Measurements from ENCODE around the gene RSAD1.
A peak's percentile ranks its signal among the peaks of the same experiment; 100 is the strongest.

RSAD1 gene

GRCh38 chr17:50478391-50479381, at the start of gene RSAD1:
Gene RSAD1 (plus strand): TSS chr17:50478860. CDS start chr17:50478885, 25 bp downstream.
- ChIA-PET CTCF (interaction anchor here (0.5 to 2.1 kb wide), 41 partner anchors 9 to 278 kb away, joined by 3 to 19 read pairs (median 4); partner anchors contain the start of genes ACSF2, CHAD, COL1A1 and EPN3), POLR2A (ENCODE audit: low non-redundant PET) (no interaction called here)
- H3K27ac ChIP-seq = peak within 1 kb of the TSS; percentile 85
- peak; percentile 82 for DNase-seq (ENCODE audit: low spot score)
- TF ChIP-seq CTCF (conservative IDR thresholded peaks at IDR 0.05; ENCODE audit: low read depth) = peak; percentile 99

GRCh38 chr17:50429793-50430192, 48.9 kb upstream of the RSAD1 start:
- no peak for TF ChIP-seq CTCF (conservative IDR thresholded peaks at IDR 0.05; ENCODE audit: low read depth)
- ChIA-PET POLR2A (ENCODE audit: low non-redundant PET) (no interaction called here), CTCF (interaction anchor here (1.4 kb wide), 1 partner anchor 32 kb away, joined by 8 read pairs; the partner anchor contains the start of gene LRRC59)
- peak overlapping the region; percentile 85 for H3K27ac ChIP-seq
- DNase-seq (ENCODE audit: low spot score) = no peak

- no peak for DNase-seq (ENCODE audit: low spot score)
- CTCF ChIA-PET = no interaction called here
- POLR2A ChIA-PET (ENCODE audit: low non-redundant PET) = no interaction called here
- no peak for TF ChIP-seq CTCF (conservative IDR thresholded peaks at IDR 0.05; ENCODE audit: low read depth)
- H3K27ac ChIP-seq = no peak overlapping the region
Observed at GRCh38 chr17:50430821-50431618, 47.6 kb upstream of the RSAD1 start.

GRCh38 chr17:50432125-50432762, 46.4 kb upstream of the RSAD1 start:
- DNase-seq (ENCODE audit: low spot score) = no peak
- no peak for TF ChIP-seq CTCF (conservative IDR thresholded peaks at IDR 0.05; ENCODE audit: low read depth)
- no peak overlapping the region for H3K27ac ChIP-seq
- ChIA-PET CTCF (interaction anchor here (0.6 to 1.6 kb wide), 2 partner anchors 35 to 254 kb away, joined by 3 to 7 read pairs; partner anchors contain the start of gene LRRC59), POLR2A (ENCODE audit: low non-redundant PET) (no interaction called here)

- no peak overlapping the region for H3K27ac ChIP-seq
- TF ChIP-seq CTCF (conservative IDR thresholded peaks at IDR 0.05; ENCODE audit: low read depth) = no peak
Observed at GRCh38 chr17:50437409-50437808, 41.3 kb upstream of the RSAD1 start.

More at GRCh38 chr17:50437409-50437808, 41.3 kb upstream of the RSAD1 start:
- ChIA-PET POLR2A (ENCODE audit: low non-redundant PET) (no interaction called here), CTCF (no interaction called here)
- DNase-seq (ENCODE audit: low spot score) = no peak

All from RWPE1 (cell line).